GM21515 (cell line): Measurements from ENCODE around the gene DGCR8.

ENCODE experiments used
- ATAC-seq: cut with Tn5 transposase; IDR thresholded peaks from one replicate; pipeline ENCODE4 v1.9.1; 2021; ENCODE audit not compliant: unreplicated experiment

Gene DGCR8

GRCh38 chr22:20135806-20136602 lies 56.0 kb downstream of the DGCR8 start:
- no peak for ATAC-seq

- ATAC-seq, result no peak
These were observed 56.5 kb downstream of the DGCR8 start for GRCh38 chr22:20136603-20136873.

- ATAC-seq, result no peak
These were observed 57.1 kb downstream of the DGCR8 start for GRCh38 chr22:20137113-20137512.

GRCh38 chr22:20137671-20138416 lies 57.8 kb downstream of the DGCR8 start:
- ATAC-seq, result no peak

GRCh38 chr22:20138417-20138738 lies 58.3 kb downstream of the DGCR8 start:
- ATAC-seq, result no peak

- ATAC-seq, result no peak
These were observed 58.8 kb downstream of the DGCR8 start for GRCh38 chr22:20138868-20139267.

- ATAC-seq, result no peak
These were observed 59.5 kb downstream of the DGCR8 start for GRCh38 chr22:20139391-20140106.

- ATAC-seq, result no peak
These were observed 60.0 kb downstream of the DGCR8 start for GRCh38 chr22:20140107-20140445.

- no peak for ATAC-seq
These were observed 60.5 kb downstream of the DGCR8 start for GRCh38 chr22:20140521-20140964.

GRCh38 chr22:20141186-20142077 lies 61.4 kb downstream of the DGCR8 start:
- no peak for ATAC-seq

GRCh38 chr22:20142711-20143621 lies 62.9 kb downstream of the DGCR8 start:
- no peak for ATAC-seq

GRCh38 chr22:20143883-20144665 lies 64.0 kb downstream of the DGCR8 start:
- ATAC-seq, result no peak

GRCh38 chr22:20145206-20145831 lies 65.3 kb downstream of the DGCR8 start:
- no peak for ATAC-seq

GRCh38 chr22:20145832-20146223 lies 65.8 kb downstream of the DGCR8 start:
- ATAC-seq, result no peak

- no peak for ATAC-seq
These were observed 66.7 kb downstream of the DGCR8 start for GRCh38 chr22:20146777-20147176.

- ATAC-seq, result no peak
These were observed 67.4 kb downstream of the DGCR8 start for GRCh38 chr22:20147237-20147988.

GRCh38 chr22:20148414-20148813 lies 68.4 kb downstream of the DGCR8 start:
- ATAC-seq, result no peak
